GM18868 (cell line): ENCODE results near the gene PNPO.

Source experiments
- ATAC-seq: cut with Tn5 transposase; IDR thresholded peaks from one replicate; pipeline ENCODE4 v1.9.1; 2021; ENCODE audit warnings: mild to moderate bottlenecking, moderate library complexity; ENCODE audit not compliant: unreplicated experiment

PNPO gene

GRCh38 chr17:47941246-47942095 lies at the start of gene PNPO:
TSS of gene PNPO (plus strand) at chr17:47941571. CDS start at chr17:47941676, 105 bp downstream.
- ATAC-seq, result peak; percentile 90

GRCh38 chr17:47894498-47895346 lies 46.6 kb upstream of the PNPO start:
- no peak for ATAC-seq

- ATAC-seq, result no peak
Measured at GRCh38 chr17:47895347-47895855, 46.0 kb upstream of the PNPO start.

- peak; percentile 89 for ATAC-seq
Measured at GRCh38 chr17:47895856-47896671, 45.3 kb upstream of the PNPO start, which contains the start of gene SP2. TSS of gene SP2 (plus strand) at chr17:47896236. CDS start at chr17:47896287, 51 bp downstream.

- ATAC-seq, result no peak
Measured at GRCh38 chr17:47896672-47897490, 44.5 kb upstream of the PNPO start.

GRCh38 chr17:47897561-47897960 lies 43.8 kb upstream of the PNPO start:
- no peak for ATAC-seq

- no peak for ATAC-seq
Measured at GRCh38 chr17:47898241-47898640, 43.1 kb upstream of the PNPO start.

GRCh38 chr17:47899643-47900042 lies 41.7 kb upstream of the PNPO start:
- ATAC-seq, result no peak

- no peak for ATAC-seq
Measured at GRCh38 chr17:47901423-47901822, 39.9 kb upstream of the PNPO start.

- no peak for ATAC-seq
Measured at GRCh38 chr17:47902039-47902744, 39.2 kb upstream of the PNPO start.

GRCh38 chr17:47905221-47905733 lies 36.1 kb upstream of the PNPO start:
- ATAC-seq, result no peak

- no peak for ATAC-seq
Measured at GRCh38 chr17:47906443-47906842, 34.9 kb upstream of the PNPO start.

- no peak for ATAC-seq
Measured at GRCh38 chr17:47907932-47908562, 33.3 kb upstream of the PNPO start.

- no peak for ATAC-seq
Measured at GRCh38 chr17:47913050-47913449, 28.3 kb upstream of the PNPO start.

GRCh38 chr17:47914306-47914948 lies 26.9 kb upstream of the PNPO start:
- no peak for ATAC-seq

- ATAC-seq, result no peak
Measured at GRCh38 chr17:47915776-47916398, 25.5 kb upstream of the PNPO start.

- no peak for ATAC-seq
Measured at GRCh38 chr17:47916489-47917208, 24.7 kb upstream of the PNPO start.
